ENCODE measurements around the gene OXSR1. TPM values are rescaled to one million over a fixed set of nuclear protein-coding genes. Genes with fewer than 3 reads are reported as not detected.

The OXSR1 gene
- total RNA-seq, 1 donor from 2014 or later: 20.9 TPM

- peaks cover 17 to 29% (median 24%) of the 10 kb centered on the region in 3 donors for H3K4me1 ChIP-seq (ENCODE audit: control insufficient read depth in 3 of 3, insufficient read depth in 3 of 3, low read length in 3 of 3)
- no peaks in the 10 kb centered on the region for H3K36me3 ChIP-seq (ENCODE audit: control insufficient read depth in 3 of 3, insufficient read depth in 3 of 3, low read length in 3 of 3)
- H3K27ac ChIP-seq (ENCODE audit: low read depth, low read length): peak overlapping the region; percentile 32
- H3K9me3 ChIP-seq (ENCODE audit: control insufficient read depth in 3 of 3, low read length in 3 of 3): no peaks in the 10 kb centered on the region
- H3K9ac ChIP-seq (ENCODE audit: low read depth in 1 of 3, low read length in 3 of 3): peak overlapping the region in 1 of 3 donors; percentile 51
- no peak overlapping the region for H3K4me3 ChIP-seq (ENCODE audit: low read length in 3 of 3)
- H3K27me3 ChIP-seq (ENCODE audit: control insufficient read depth in 3 of 3, insufficient read depth in 3 of 3, low read length in 3 of 3): no peaks in the 10 kb centered on the region
These were observed 99.4 kb downstream of the OXSR1 start for GRCh38 chr3:38264779-38265178.

- H3K27me3 ChIP-seq (ENCODE audit: control insufficient read depth in 3 of 3, insufficient read depth in 3 of 3, low read length in 3 of 3): no peaks in the 10 kb centered on the region
These were observed 100.4 kb downstream of the OXSR1 start, which contains the start of gene SLC22A13 for GRCh38 chr3:38265604-38266307. TSS of gene SLC22A13 (plus strand) at chr3:38265812. CDS start at chr3:38265861, 49 bp downstream.

GRCh38 chr3:38266810-38267209 is 101.5 kb downstream of the OXSR1 start:
- no peak overlapping the region for H3K4me3 ChIP-seq (ENCODE audit: low read length in 3 of 3)
- H3K27me3 ChIP-seq (ENCODE audit: control insufficient read depth in 3 of 3, insufficient read depth in 3 of 3, low read length in 3 of 3): no peaks in the 10 kb centered on the region
- H3K27ac ChIP-seq (ENCODE audit: low read depth, low read length): no peak overlapping the region
- no peak overlapping the region for H3K9ac ChIP-seq (ENCODE audit: low read depth in 1 of 3, low read length in 3 of 3)
- peaks cover 17 to 29% (median 24%) of the 10 kb centered on the region in 3 donors for H3K4me1 ChIP-seq (ENCODE audit: control insufficient read depth in 3 of 3, insufficient read depth in 3 of 3, low read length in 3 of 3)
- H3K9me3 ChIP-seq (ENCODE audit: control insufficient read depth in 3 of 3, low read length in 3 of 3): no peaks in the 10 kb centered on the region
- H3K36me3 ChIP-seq (ENCODE audit: control insufficient read depth in 3 of 3, insufficient read depth in 3 of 3, low read length in 3 of 3): no peaks in the 10 kb centered on the region

More at GRCh38 chr3:38265604-38266307, 100.4 kb downstream of the OXSR1 start, which contains the start of gene SLC22A13:
- peak within 1 kb of the TSS; percentile 32 for H3K27ac ChIP-seq (ENCODE audit: low read depth, low read length)
- peak within 1 kb of the TSS in 1 of 3 donors; percentile 51 for H3K9ac ChIP-seq (ENCODE audit: low read depth in 1 of 3, low read length in 3 of 3)
- no peaks in the 10 kb centered on the region for H3K9me3 ChIP-seq (ENCODE audit: control insufficient read depth in 3 of 3, low read length in 3 of 3)
- peaks cover 17 to 29% (median 24%) of the 10 kb centered on the region in 3 donors for H3K4me1 ChIP-seq (ENCODE audit: control insufficient read depth in 3 of 3, insufficient read depth in 3 of 3, low read length in 3 of 3)
- H3K36me3 ChIP-seq (ENCODE audit: control insufficient read depth in 3 of 3, insufficient read depth in 3 of 3, low read length in 3 of 3): no peaks in the 10 kb centered on the region
- H3K4me3 ChIP-seq (ENCODE audit: low read length in 3 of 3): no peak within 1 kb of the TSS

- Histone ChIP-seq H3K4me3 (ENCODE audit: low read length in 3 of 3) (no peak overlapping the region), H3K4me1 (ENCODE audit: control insufficient read depth in 3 of 3, insufficient read depth in 3 of 3, low read length in 3 of 3) (peaks cover 15 to 29% (median 24%) of the 10 kb centered on the region in 3 donors), H3K27ac (ENCODE audit: low read depth, low read length) (no peak overlapping the region), H3K9ac (ENCODE audit: low read depth in 1 of 3, low read length in 3 of 3) (no peak overlapping the region), H3K27me3 (ENCODE audit: control insufficient read depth in 3 of 3, insufficient read depth in 3 of 3, low read length in 3 of 3) (no peaks in the 10 kb centered on the region), H3K9me3 (ENCODE audit: control insufficient read depth in 3 of 3, low read length in 3 of 3) (no peaks in the 10 kb centered on the region), H3K36me3 (ENCODE audit: control insufficient read depth in 3 of 3, insufficient read depth in 3 of 3, low read length in 3 of 3) (no peaks in the 10 kb centered on the region)
These were observed 102.3 kb downstream of the OXSR1 start for GRCh38 chr3:38267662-38268061.

GRCh38 chr3:38268087-38268486 is 102.8 kb downstream of the OXSR1 start:
- Histone ChIP-seq H3K4me3 (ENCODE audit: low read length in 3 of 3) (no peak overlapping the region), H3K9ac (ENCODE audit: low read depth in 1 of 3, low read length in 3 of 3) (no peak overlapping the region), H3K9me3 (ENCODE audit: control insufficient read depth in 3 of 3, low read length in 3 of 3) (no peaks in the 10 kb centered on the region), H3K4me1 (ENCODE audit: control insufficient read depth in 3 of 3, insufficient read depth in 3 of 3, low read length in 3 of 3) (peaks cover 13 to 27% (median 24%) of the 10 kb centered on the region in 3 donors), H3K27me3 (ENCODE audit: control insufficient read depth in 3 of 3, insufficient read depth in 3 of 3, low read length in 3 of 3) (no peaks in the 10 kb centered on the region), H3K27ac (ENCODE audit: low read depth, low read length) (no peak overlapping the region), H3K36me3 (ENCODE audit: control insufficient read depth in 3 of 3, insufficient read depth in 3 of 3, low read length in 3 of 3) (no peaks in the 10 kb centered on the region)

GRCh38 chr3:38268522-38268921 is 103.2 kb downstream of the OXSR1 start:
- no peak overlapping the region for H3K9ac ChIP-seq (ENCODE audit: low read depth in 1 of 3, low read length in 3 of 3)
- H3K27ac ChIP-seq (ENCODE audit: low read depth, low read length): no peak overlapping the region
- no peaks in the 10 kb centered on the region for H3K36me3 ChIP-seq (ENCODE audit: control insufficient read depth in 3 of 3, insufficient read depth in 3 of 3, low read length in 3 of 3)
- H3K4me3 ChIP-seq (ENCODE audit: low read length in 3 of 3): no peak overlapping the region
- H3K9me3 ChIP-seq (ENCODE audit: control insufficient read depth in 3 of 3, low read length in 3 of 3): no peaks in the 10 kb centered on the region
- H3K27me3 ChIP-seq (ENCODE audit: control insufficient read depth in 3 of 3, insufficient read depth in 3 of 3, low read length in 3 of 3): no peaks in the 10 kb centered on the region
- H3K4me1 ChIP-seq (ENCODE audit: control insufficient read depth in 3 of 3, insufficient read depth in 3 of 3, low read length in 3 of 3): peaks cover 10 to 24% (median 21%) of the 10 kb centered on the region in 3 donors

GRCh38 chr3:38270606-38271005 is 105.3 kb downstream of the OXSR1 start:
- Histone ChIP-seq H3K27ac (ENCODE audit: low read depth, low read length) (no peak overlapping the region), H3K9me3 (ENCODE audit: control insufficient read depth in 3 of 3, low read length in 3 of 3) (no peaks in the 10 kb centered on the region), H3K4me1 (ENCODE audit: control insufficient read depth in 3 of 3, insufficient read depth in 3 of 3, low read length in 3 of 3) (peaks cover 0 to 6% (median 4%) of the 10 kb centered on the region in 3 donors), H3K36me3 (ENCODE audit: control insufficient read depth in 3 of 3, insufficient read depth in 3 of 3, low read length in 3 of 3) (peaks cover 0 to 5% (median 5%) of the 10 kb centered on the region in 3 donors), H3K4me3 (ENCODE audit: low read length in 3 of 3) (no peak overlapping the region), H3K27me3 (ENCODE audit: control insufficient read depth in 3 of 3, insufficient read depth in 3 of 3, low read length in 3 of 3) (no peaks in the 10 kb centered on the region), H3K9ac (ENCODE audit: low read depth in 1 of 3, low read length in 3 of 3) (no peak overlapping the region)

- Histone ChIP-seq H3K9me3 (ENCODE audit: control insufficient read depth in 3 of 3, low read length in 3 of 3) (no peaks in the 10 kb centered on the region), H3K4me1 (ENCODE audit: control insufficient read depth in 3 of 3, insufficient read depth in 3 of 3, low read length in 3 of 3) (no peaks in the 10 kb centered on the region), H3K4me3 (ENCODE audit: low read length in 3 of 3) (no peak overlapping the region), H3K9ac (ENCODE audit: low read depth in 1 of 3, low read length in 3 of 3) (no peak overlapping the region), H3K27me3 (ENCODE audit: control insufficient read depth in 3 of 3, insufficient read depth in 3 of 3, low read length in 3 of 3) (no peaks in the 10 kb centered on the region), H3K36me3 (ENCODE audit: control insufficient read depth in 3 of 3, insufficient read depth in 3 of 3, low read length in 3 of 3) (peaks cover 0 to 9% (median 5%) of the 10 kb centered on the region in 3 donors), H3K27ac (ENCODE audit: low read depth, low read length) (no peak overlapping the region)
These were observed 106.2 kb downstream of the OXSR1 start for GRCh38 chr3:38271553-38271952.

- Histone ChIP-seq H3K36me3 (ENCODE audit: control insufficient read depth in 3 of 3, insufficient read depth in 3 of 3, low read length in 3 of 3) (peaks cover 3 to 9% (median 8%) of the 10 kb centered on the region in 3 donors), H3K27ac (ENCODE audit: low read depth, low read length) (no peak overlapping the region), H3K9ac (ENCODE audit: low read depth in 1 of 3, low read length in 3 of 3) (no peak overlapping the region), H3K9me3 (ENCODE audit: control insufficient read depth in 3 of 3, low read length in 3 of 3) (no peaks in the 10 kb centered on the region), H3K4me3 (ENCODE audit: low read length in 3 of 3) (no peak overlapping the region), H3K4me1 (ENCODE audit: control insufficient read depth in 3 of 3, insufficient read depth in 3 of 3, low read length in 3 of 3) (no peaks in the 10 kb centered on the region), H3K27me3 (ENCODE audit: control insufficient read depth in 3 of 3, insufficient read depth in 3 of 3, low read length in 3 of 3) (no peaks in the 10 kb centered on the region)
These were observed 109.7 kb downstream of the OXSR1 start for GRCh38 chr3:38274864-38275649.

- Histone ChIP-seq H3K27me3 (ENCODE audit: control insufficient read depth in 3 of 3, insufficient read depth in 3 of 3, low read length in 3 of 3) (no peaks in the 10 kb centered on the region), H3K36me3 (ENCODE audit: control insufficient read depth in 3 of 3, insufficient read depth in 3 of 3, low read length in 3 of 3) (peaks cover 3 to 9% (median 8%) of the 10 kb centered on the region in 3 donors), H3K27ac (ENCODE audit: low read depth, low read length) (no peak overlapping the region), H3K4me1 (ENCODE audit: control insufficient read depth in 3 of 3, insufficient read depth in 3 of 3, low read length in 3 of 3) (no peaks in the 10 kb centered on the region), H3K4me3 (ENCODE audit: low read length in 3 of 3) (no peak overlapping the region), H3K9me3 (ENCODE audit: control insufficient read depth in 3 of 3, low read length in 3 of 3) (no peaks in the 10 kb centered on the region), H3K9ac (ENCODE audit: low read depth in 1 of 3, low read length in 3 of 3) (no peak overlapping the region)
These were observed 110.3 kb downstream of the OXSR1 start for GRCh38 chr3:38275658-38276057.
